ENCODE results near the gene CEP135. TPM values are rescaled to one million over a fixed set of nuclear protein-coding genes. Genes with fewer than 3 reads are reported as not detected.

CEP135 gene
- total RNA-seq, 4 donors from 2014 or later, result 6.3 to 28.1 (median 9.3) TPM

DNA sequence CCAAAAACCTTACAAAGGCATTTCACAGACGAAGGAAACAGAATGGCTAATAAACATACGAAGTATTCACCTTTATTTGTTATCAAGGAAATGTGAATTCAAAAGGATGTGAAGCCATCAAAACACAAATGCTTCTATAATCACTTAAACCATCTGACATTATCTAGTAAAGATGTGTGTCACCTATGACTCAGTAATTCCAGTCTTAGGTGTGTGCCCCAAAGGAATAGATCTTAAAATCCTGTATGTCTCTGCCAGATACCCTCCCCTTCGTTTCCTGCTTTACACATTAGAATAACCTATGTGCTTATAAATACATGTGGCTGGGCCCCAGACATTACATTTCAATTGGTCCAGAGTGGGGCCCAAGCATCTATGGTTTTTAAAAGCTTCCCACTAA is 41.8 kb upstream of the CEP135 start:
- DNase-seq, result no peak
- Histone ChIP-seq H3K9me3 (no peaks in the 10 kb centered on the region), H3K27ac (no peak overlapping the region), H3K27me3 (no peaks in the 10 kb centered on the region), H3K36me3 (peaks cover 0 to 26% (median 0%) of the 10 kb centered on the region in 3 donors), H3K4me3 (no peak overlapping the region), H3K4me1 (no peaks in the 10 kb centered on the region)
- no peak for TF ChIP-seq POLR2A (IDR thresholded peaks at IDR 0.05)
- TF ChIP-seq, protein P1, sequence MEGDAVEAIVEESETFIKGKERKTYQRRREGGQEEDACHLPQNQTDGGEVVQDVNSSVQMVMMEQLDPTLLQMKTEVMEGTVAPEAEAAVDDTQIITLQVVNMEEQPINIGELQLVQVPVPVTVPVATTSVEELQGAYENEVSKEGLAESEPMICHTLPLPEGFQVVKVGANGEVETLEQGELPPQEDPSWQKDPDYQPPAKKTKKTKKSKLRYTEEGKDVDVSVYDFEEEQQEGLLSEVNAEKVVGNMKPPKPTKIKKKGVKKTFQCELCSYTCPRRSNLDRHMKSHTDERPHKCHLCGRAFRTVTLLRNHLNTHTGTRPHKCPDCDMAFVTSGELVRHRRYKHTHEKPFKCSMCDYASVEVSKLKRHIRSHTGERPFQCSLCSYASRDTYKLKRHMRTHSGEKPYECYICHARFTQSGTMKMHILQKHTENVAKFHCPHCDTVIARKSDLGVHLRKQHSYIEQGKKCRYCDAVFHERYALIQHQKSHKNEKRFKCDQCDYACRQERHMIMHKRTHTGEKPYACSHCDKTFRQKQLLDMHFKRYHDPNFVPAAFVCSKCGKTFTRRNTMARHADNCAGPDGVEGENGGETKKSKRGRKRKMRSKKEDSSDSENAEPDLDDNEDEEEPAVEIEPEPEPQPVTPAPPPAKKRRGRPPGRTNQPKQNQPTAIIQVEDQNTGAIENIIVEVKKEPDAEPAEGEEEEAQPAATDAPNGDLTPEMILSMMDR (IDR thresholded peaks at IDR 0.05), result no peak

DNA sequence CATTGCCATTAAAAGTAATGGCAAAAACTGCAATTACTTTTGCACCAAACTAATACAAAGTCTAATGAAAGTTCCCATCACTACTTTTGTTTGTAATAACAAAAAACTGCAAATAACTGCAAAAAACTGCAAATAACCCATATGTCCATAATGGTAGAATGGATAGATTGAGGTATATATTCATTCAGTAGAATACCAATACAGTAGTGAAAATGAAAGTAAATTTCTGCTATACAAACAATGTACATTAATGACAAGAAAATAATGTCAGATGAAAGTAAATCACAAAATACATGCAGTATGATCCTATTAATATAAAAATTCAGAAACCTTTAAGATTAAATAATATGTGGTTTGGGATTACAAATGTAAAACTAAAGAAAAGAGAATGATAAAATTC is 41.3 kb upstream of the CEP135 start:
- no peaks in the 10 kb centered on the region for H3K4me1 ChIP-seq
- H3K36me3 ChIP-seq, result peaks cover 0 to 21% (median 0%) of the 10 kb centered on the region in 3 donors
- H3K9me3 ChIP-seq, result no peaks in the 10 kb centered on the region
- no peaks in the 10 kb centered on the region for H3K27me3 ChIP-seq
- no peak overlapping the region for H3K27ac ChIP-seq
- TF ChIP-seq POLR2A (IDR thresholded peaks at IDR 0.05), result no peak
- TF ChIP-seq, protein P1 (IDR thresholded peaks at IDR 0.05), result no peak
- no peak for DNase-seq
- H3K4me3 ChIP-seq, result no peak overlapping the region

- DNase-seq, result no peak
- TF ChIP-seq, protein P1 (IDR thresholded peaks at IDR 0.05), result no peak
- no peak for TF ChIP-seq POLR2A (IDR thresholded peaks at IDR 0.05)
Observed at GRCh38 chr4:55910140-55910539, 38.6 kb upstream of the CEP135 start.

GRCh38 chr4:55912249-55912648 is 36.5 kb upstream of the CEP135 start:
- Histone ChIP-seq H3K9me3 (no peaks in the 10 kb centered on the region), H3K27me3 (no peaks in the 10 kb centered on the region), H3K4me1 (no peaks in the 10 kb centered on the region), H3K36me3 (no peaks in the 10 kb centered on the region), H3K27ac (no peak overlapping the region), H3K4me3 (no peak overlapping the region)
- no peak for DNase-seq
- TF ChIP-seq, protein P1 (IDR thresholded peaks at IDR 0.05), result no peak
- TF ChIP-seq POLR2A (IDR thresholded peaks at IDR 0.05), result no peak

More at GRCh38 chr4:55910140-55910539, 38.6 kb upstream of the CEP135 start:
- no peaks in the 10 kb centered on the region for H3K27me3 ChIP-seq
- H3K36me3 ChIP-seq, result peaks cover 0 to 3% (median 0%) of the 10 kb centered on the region in 3 donors
- no peak overlapping the region for H3K4me3 ChIP-seq
- no peaks in the 10 kb centered on the region for H3K9me3 ChIP-seq
- H3K4me1 ChIP-seq, result no peaks in the 10 kb centered on the region
- no peak overlapping the region for H3K27ac ChIP-seq

DNA sequence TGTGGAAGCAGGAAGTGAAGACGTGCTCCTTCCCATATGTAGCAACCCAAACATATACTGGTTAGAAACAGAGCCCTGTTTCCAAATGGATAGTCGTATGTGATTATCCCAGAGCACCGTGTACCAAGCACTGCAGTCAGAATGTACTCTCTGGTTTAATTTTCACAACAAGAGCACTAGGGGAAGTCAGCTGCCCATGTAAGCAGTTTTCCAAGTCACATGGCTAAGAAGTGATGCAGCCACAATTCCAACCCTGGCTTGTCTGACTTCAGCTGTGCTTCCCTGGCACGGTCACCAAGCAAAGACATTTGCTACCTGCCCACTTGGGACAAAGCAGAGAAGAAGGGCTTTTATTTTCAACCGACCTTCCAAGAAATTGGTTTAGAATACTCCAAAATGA is 28.2 kb upstream of the CEP135 start:
- H3K27ac ChIP-seq, result no peak overlapping the region

More for the DNA sequence above, 28.2 kb upstream of the CEP135 start:
- no peak for DNase-seq
- no peaks in the 10 kb centered on the region for H3K9me3 ChIP-seq
- no peaks in the 10 kb centered on the region for H3K36me3 ChIP-seq
- TF ChIP-seq POLR2A (IDR thresholded peaks at IDR 0.05), result no peak
- TF ChIP-seq, protein P1 (IDR thresholded peaks at IDR 0.05), result no peak
- no peak overlapping the region for H3K4me3 ChIP-seq
- no peaks in the 10 kb centered on the region for H3K4me1 ChIP-seq
- H3K27me3 ChIP-seq, result no peaks in the 10 kb centered on the region

All from Peyer's patch (tissue), 4 donors.